Body of pancreas (tissue), 4 donors: ENCODE results near the gene GOLGA8J. TPM values are rescaled to one million over a fixed set of nuclear protein-coding genes. Genes with fewer than 3 reads are reported as not detected.

Source experiments
- ATAC-seq: fragments of 150-250 bp; one replicate; pipeline ENCODE4 v1.9.1; 2016
- DNase-seq, 4 donors: peaks; one replicate each; pipeline ENCODE4 v3.0.0-alpha.2; 2019
- H3K27ac ChIP-seq, 4 donors: fragments of 200-600 bp; sonication (generic); 1 replicate in 3 of 4; 2 replicates in 1 of 4; pipeline versions ENCODE4 v1.5.1 to v1.6.1; 2016 to 2019; ENCODE audit warnings: mild to moderate bottlenecking in 1 of 4, mixed read lengths in 1 of 4, moderate library complexity in 1 of 4
- H3K27me3 ChIP-seq, 2 donors: fragments of 200-600 bp; sonication (generic); one replicate each; pipeline ENCODE4 v1.6.0; 2016; ENCODE audit warnings: mild to moderate bottlenecking in 1 of 2
- H3K36me3 ChIP-seq, 2 donors: fragments of 200-600 bp; sonication (generic); replicated peaks in 1 of 2; 2 replicates each; pipeline ENCODE4 v1.5.1; 2016; ENCODE audit warnings: low read depth in 2 of 2; ENCODE audit not compliant: insufficient read depth in 1 of 2
- H3K4me1 ChIP-seq: fragments of 200-600 bp; sonication (generic); one replicate; pipeline ENCODE4 v1.6.0; 2016
- H3K4me3 ChIP-seq, 2 donors: fragments of 200-600 bp; sonication (generic); 1 replicate in 1 of 2; 2 replicates in 1 of 2; pipeline ENCODE4 v1.5.1; 2016 to 2019
- H3K9me3 ChIP-seq, 3 donors: fragments of 200-600 bp; sonication (generic); 1 replicate in 2 of 3; 2 replicates in 1 of 3; pipeline ENCODE4 v1.5.1; 2016
- POLR2A ChIP-seq, 3 donors: fragments of 450-650 bp; IDR thresholded peaks; one replicate each; pipeline ENCODE4 v1.6.1; 2016; ENCODE audit warnings: antibody characterized with exemption in 3 of 3, mild to moderate bottlenecking in 2 of 3
- WGBS, 2 donors: methylation state at CpG; one replicate each; pipeline ENCODE4 v1.1.5; 2017; 5-methylcytosine and 5-hydroxymethylcytosine counted together
- intact Hi-C: fragments of 100-400 bp; cut with DNase I; formaldehyde crosslinking; loops from one replicate; pipeline ENCODE4 v1.15.1; 2023
- total RNA-seq, 2 donors: library from RNA; depleted of rRNA; stranded (reverse); fragments of >200 nt; gene quantifications; one replicate each; pipeline ENCODE4 v1.1.0, GENCODE V29; 2016
- TF ChIP-seq, protein P1 (sequence below), 7 experiments: fragments of 450-650 bp in 4 of 7; fragments of 200-600 bp in 3 of 7; sonication (generic) in 3 of 7; IDR thresholded peaks; one replicate each; pipeline ENCODE4 v1.5.1; 2016 to 2019; ENCODE audit warnings: antibody characterized with exemption in 7 of 7

Gene GOLGA8J
- total RNA-seq, 2 donors from 2014 or later = not detected

DNA sequence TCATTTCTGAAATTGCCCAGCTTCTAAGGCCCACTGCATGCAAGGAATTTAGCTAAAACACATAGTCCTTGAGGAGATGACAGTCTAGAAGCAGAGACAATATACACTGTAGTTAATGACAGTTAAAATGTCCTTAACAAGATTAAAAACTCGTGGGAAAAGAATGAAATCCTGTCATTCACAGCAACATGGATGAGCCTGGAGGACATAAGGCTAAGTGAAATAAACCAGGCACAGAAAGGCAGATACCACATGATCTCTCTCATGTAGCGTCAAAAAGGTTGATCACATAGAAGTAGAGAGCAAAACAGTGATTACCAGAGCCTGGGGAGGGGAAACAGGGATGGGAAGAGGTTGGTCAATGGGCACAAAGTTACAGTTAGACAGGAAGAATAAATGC is 36.3 kb upstream of the GOLGA8J start:
- Histone ChIP-seq H3K27ac (no peak overlapping the region), H3K36me3 (no peaks in the 10 kb centered on the region), H3K9me3 (no peaks in the 10 kb centered on the region), H3K27me3 (no peaks in the 10 kb centered on the region), H3K4me3 (no peak overlapping the region), H3K4me1 (no peaks in the 10 kb centered on the region)
- 64 to 65% methylated on average over 2 of the region's 2 CpGs for WGBS, 2 donors
- DNase-seq = no peak
- no peak for TF ChIP-seq POLR2A (IDR thresholded peaks at IDR 0.05)
- TF ChIP-seq, protein P1, sequence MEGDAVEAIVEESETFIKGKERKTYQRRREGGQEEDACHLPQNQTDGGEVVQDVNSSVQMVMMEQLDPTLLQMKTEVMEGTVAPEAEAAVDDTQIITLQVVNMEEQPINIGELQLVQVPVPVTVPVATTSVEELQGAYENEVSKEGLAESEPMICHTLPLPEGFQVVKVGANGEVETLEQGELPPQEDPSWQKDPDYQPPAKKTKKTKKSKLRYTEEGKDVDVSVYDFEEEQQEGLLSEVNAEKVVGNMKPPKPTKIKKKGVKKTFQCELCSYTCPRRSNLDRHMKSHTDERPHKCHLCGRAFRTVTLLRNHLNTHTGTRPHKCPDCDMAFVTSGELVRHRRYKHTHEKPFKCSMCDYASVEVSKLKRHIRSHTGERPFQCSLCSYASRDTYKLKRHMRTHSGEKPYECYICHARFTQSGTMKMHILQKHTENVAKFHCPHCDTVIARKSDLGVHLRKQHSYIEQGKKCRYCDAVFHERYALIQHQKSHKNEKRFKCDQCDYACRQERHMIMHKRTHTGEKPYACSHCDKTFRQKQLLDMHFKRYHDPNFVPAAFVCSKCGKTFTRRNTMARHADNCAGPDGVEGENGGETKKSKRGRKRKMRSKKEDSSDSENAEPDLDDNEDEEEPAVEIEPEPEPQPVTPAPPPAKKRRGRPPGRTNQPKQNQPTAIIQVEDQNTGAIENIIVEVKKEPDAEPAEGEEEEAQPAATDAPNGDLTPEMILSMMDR (IDR thresholded peaks at IDR 0.05) = no peak
- intact Hi-C loops = no loop called here
- ATAC-seq = no peak

DNA sequence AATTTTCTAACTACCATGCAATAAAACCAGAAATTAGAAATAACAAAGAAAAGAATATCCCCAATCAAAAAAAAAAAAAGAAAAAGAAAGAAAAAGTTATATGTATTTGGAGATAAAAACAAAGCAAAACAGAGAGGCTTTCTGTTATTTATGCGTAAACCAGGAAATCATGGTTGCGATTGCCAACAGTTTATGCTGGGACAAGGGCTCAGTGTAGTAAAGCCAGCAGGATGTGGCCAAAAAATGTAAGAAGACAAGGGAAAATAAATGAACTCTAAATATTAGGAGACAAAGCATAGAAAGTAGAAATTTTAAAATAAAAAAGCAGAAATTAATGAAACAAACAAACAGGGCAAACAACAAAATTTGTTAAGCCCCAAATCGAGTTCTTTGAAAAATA is 27.2 kb upstream of the GOLGA8J start:
- no peaks in the 10 kb centered on the region for H3K4me1 ChIP-seq
- no peak overlapping the region for H3K4me3 ChIP-seq
- intact Hi-C loops = no loop called here
- TF ChIP-seq POLR2A (IDR thresholded peaks at IDR 0.05) = no peak
- TF ChIP-seq, protein P1 (IDR thresholded peaks at IDR 0.05) = no peak
- no peaks in the 10 kb centered on the region for H3K9me3 ChIP-seq
- no peak overlapping the region for H3K27ac ChIP-seq
- ATAC-seq (no peak), DNase-seq (no peak)
- no peaks in the 10 kb centered on the region for H3K36me3 ChIP-seq
- WGBS, 2 donors = 88 to 90% methylated on average over 3 of the region's 3 CpGs
- no peaks in the 10 kb centered on the region for H3K27me3 ChIP-seq

- ATAC-seq = no peak
- no peak for DNase-seq
- no peak overlapping the region for H3K27ac ChIP-seq
- no peaks in the 10 kb centered on the region for H3K4me1 ChIP-seq
- no peaks in the 10 kb centered on the region for H3K36me3 ChIP-seq
- intact Hi-C loops = no loop called here
- TF ChIP-seq, protein P1 (IDR thresholded peaks at IDR 0.05) = no peak
- no peak for TF ChIP-seq POLR2A (IDR thresholded peaks at IDR 0.05)
- no peak overlapping the region for H3K4me3 ChIP-seq
- H3K9me3 ChIP-seq = no peaks in the 10 kb centered on the region
- 81 to 84% methylated on average over 4 of the region's 4 CpGs for WGBS, 2 donors
- H3K27me3 ChIP-seq = no peaks in the 10 kb centered on the region
Observed at GRCh38 chr15:30056166-30056565, 26.6 kb upstream of the GOLGA8J start.

DNA sequence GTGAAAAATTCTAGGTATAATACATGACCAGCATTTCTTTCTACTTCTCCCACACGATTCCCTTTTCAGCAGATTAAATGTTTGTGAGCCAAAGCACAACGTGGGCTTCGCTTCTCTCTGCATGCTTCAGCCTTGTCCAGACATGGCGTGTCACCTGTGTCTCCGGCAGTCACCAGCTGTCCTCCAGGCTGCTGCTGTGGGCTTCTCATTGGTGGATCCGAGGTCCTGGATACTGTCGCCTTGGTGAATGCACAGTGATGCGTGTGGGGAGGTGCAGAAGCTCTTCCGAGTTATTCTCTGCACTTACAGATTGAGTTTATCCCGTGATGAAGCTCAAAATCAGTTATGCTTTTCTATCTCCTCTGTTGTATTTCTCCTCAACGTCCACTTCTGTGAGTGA is 23.0 kb upstream of the GOLGA8J start:
- intact Hi-C loops = no loop called here
- WGBS, 2 donors = 84 to 88% methylated on average over 11 of the region's 11 CpGs
- H3K4me3 ChIP-seq = no peak overlapping the region
- no peaks in the 10 kb centered on the region for H3K9me3 ChIP-seq
- DNase-seq (no peak), ATAC-seq (no peak)
- TF ChIP-seq, protein P1 (IDR thresholded peaks at IDR 0.05) = no peak
- TF ChIP-seq POLR2A (IDR thresholded peaks at IDR 0.05) = no peak
- H3K36me3 ChIP-seq = no peaks in the 10 kb centered on the region
- no peaks in the 10 kb centered on the region for H3K27me3 ChIP-seq
- no peak overlapping the region for H3K27ac ChIP-seq
- peaks cover 12% of the 10 kb centered on the region for H3K4me1 ChIP-seq

GRCh38 chr15:30062881-30063280 is 19.9 kb upstream of the GOLGA8J start:
- intact Hi-C loops = no loop called here
- Histone ChIP-seq H3K9me3 (no peaks in the 10 kb centered on the region), H3K4me3 (no peak overlapping the region), H3K36me3 (no peaks in the 10 kb centered on the region), H3K4me1 (peaks cover 18% of the 10 kb centered on the region), H3K27me3 (no peaks in the 10 kb centered on the region), H3K27ac (no peak overlapping the region)
- TF ChIP-seq, protein P1 (IDR thresholded peaks at IDR 0.05) = no peak
- no peak for TF ChIP-seq POLR2A (IDR thresholded peaks at IDR 0.05)
- no peak for ATAC-seq
- no peak for DNase-seq
- 90 to 95% methylated on average over 4 of the region's 4 CpGs for WGBS, 2 donors
